Vagina (tissue), 2 donors: ENCODE data around the gene PAX8.

ENCODE experiments used
- CTCF ChIP-seq, 3 experiments: fragments of 450-650 bp in 2 of 3; fragments of 200-600 bp in 1 of 3; sonication (generic) in 1 of 3; IDR thresholded peaks; one replicate each; pipeline ENCODE4 v1.5.1; 2017 to 2019; ENCODE audit warnings: antibody characterized with exemption in 3 of 3, mild to moderate bottlenecking in 2 of 3, moderate library complexity in 2 of 3
- POLR2A ChIP-seq, 2 donors: fragments of 450-650 bp; IDR thresholded peaks; one replicate each; pipeline ENCODE4 v1.6.1; 2017; ENCODE audit warnings: antibody characterized with exemption in 2 of 2, mild to moderate bottlenecking in 2 of 2, moderate library complexity in 2 of 2

- TF ChIP-seq POLR2A (IDR thresholded peaks at IDR 0.05) (peak in 1 of 2 donors; percentile 19), CTCF (IDR thresholded peaks at IDR 0.05) (no peak)
Measured at GRCh38 chr2:113219889-113220641, 58.7 kb downstream of the PAX8 start.
